NCI-H2107 (cell line): Measurements from ENCODE around the gene LDB2.

Experiments used
- DNase-seq: peaks from one replicate; lab custom pipeline; 2025; lab: John Stamatoyannopoulos, UW

LDB2 gene

GRCh38 chr4:16843831-16844508 lies 54.5 kb downstream of the LDB2 start:
- DNase-seq = no peak

GRCh38 chr4:16838226-16838875 lies 60.1 kb downstream of the LDB2 start:
- no peak for DNase-seq

GRCh38 chr4:16837475-16837874 lies 61.0 kb downstream of the LDB2 start:
- DNase-seq = no peak

GRCh38 chr4:16836324-16836723 lies 62.1 kb downstream of the LDB2 start:
- no peak for DNase-seq

GRCh38 chr4:16835597-16836247 lies 62.7 kb downstream of the LDB2 start:
- DNase-seq = no peak

GRCh38 chr4:16834814-16835213 lies 63.6 kb downstream of the LDB2 start:
- DNase-seq = no peak

- DNase-seq = no peak
These were observed 64.7 kb downstream of the LDB2 start for GRCh38 chr4:16833722-16834121.

- no peak for DNase-seq
These were observed 68.4 kb downstream of the LDB2 start for GRCh38 chr4:16830081-16830480.

- DNase-seq = no peak
These were observed 70.4 kb downstream of the LDB2 start for GRCh38 chr4:16827794-16828724.

GRCh38 chr4:16827045-16827444 lies 71.4 kb downstream of the LDB2 start:
- no peak for DNase-seq

- DNase-seq = no peak
These were observed 72.0 kb downstream of the LDB2 start for GRCh38 chr4:16826406-16826910.

GRCh38 chr4:16824278-16824806 lies 74.1 kb downstream of the LDB2 start:
- DNase-seq = no peak

- DNase-seq = no peak
These were observed 78.1 kb downstream of the LDB2 start for GRCh38 chr4:16820329-16820728.

- DNase-seq = no peak
These were observed 78.8 kb downstream of the LDB2 start for GRCh38 chr4:16819652-16820051.

- no peak for DNase-seq
These were observed 80.4 kb downstream of the LDB2 start for GRCh38 chr4:16818005-16818404.

GRCh38 chr4:16817286-16817685 lies 81.2 kb downstream of the LDB2 start:
- DNase-seq = no peak

GRCh38 chr4:16814361-16814760 lies 84.1 kb downstream of the LDB2 start:
- no peak for DNase-seq

GRCh38 chr4:16812041-16812440 lies 86.4 kb downstream of the LDB2 start:
- no peak for DNase-seq

- DNase-seq = no peak
These were observed 88.5 kb downstream of the LDB2 start for GRCh38 chr4:16809943-16810342.

- DNase-seq = no peak
These were observed 89.4 kb downstream of the LDB2 start for GRCh38 chr4:16809064-16809463.

- DNase-seq = no peak
These were observed 91.1 kb downstream of the LDB2 start for GRCh38 chr4:16807355-16807754.

- no peak for DNase-seq
These were observed 93.9 kb downstream of the LDB2 start for GRCh38 chr4:16804581-16804980.
